BLaER1 treated with 17β-estradiol and CSF1 and Interleukin-3, amounts not matched to agents 10 nM and 100 nM (cell line): Measurements from ENCODE around the gene MPC2.
"Not testable (repeated sequence)": the region's sequence is repeated elsewhere in the genome, so short reads cannot be mapped to it uniquely, and the experiment has no call there.

ENCODE experiments used
- H3K27ac ChIP-seq, 11 experiments: shearing (Covaris generic); formaldehyde crosslinking; 2 replicates each; pipeline ENCODE4 v1.8.1; 2022
- H3K27me3 ChIP-seq, 11 experiments: shearing (Covaris generic); formaldehyde crosslinking; 2 replicates each; pipeline ENCODE4 v1.8.1; 2022
- H3K36me3 ChIP-seq, 11 experiments: shearing (Covaris generic); formaldehyde crosslinking; 2 replicates each; pipeline ENCODE4 v1.8.1; 2022
- H3K4me1 ChIP-seq, 10 experiments: shearing (Covaris generic); formaldehyde crosslinking; 2 replicates each; pipeline ENCODE4 v1.8.1; 2022
- H3K4me2 ChIP-seq, 11 experiments: shearing (Covaris generic); formaldehyde crosslinking; 2 replicates each; pipeline ENCODE4 v1.8.1; 2022
- H3K4me3 ChIP-seq, 10 experiments: shearing (Covaris generic); formaldehyde crosslinking; 2 replicates each; pipeline ENCODE4 v1.8.1; 2022
- H3K9ac ChIP-seq, 11 experiments: shearing (Covaris generic); formaldehyde crosslinking; 2 replicates each; pipeline ENCODE4 v1.8.1; 2022
- H3K9me3 ChIP-seq, 11 experiments: shearing (Covaris generic); formaldehyde crosslinking; replicated peaks in 1 of 11; 2 replicates each; pipeline ENCODE4 v1.8.1; 2022
- H4K20me1 ChIP-seq, 11 experiments: shearing (Covaris generic); formaldehyde crosslinking; 2 replicates each; pipeline ENCODE4 v1.8.1; 2022
- Cebpa-rat ChIP-seq, 11 experiments: shearing (Covaris generic); IDR thresholded peaks; 2 replicates each; pipeline ENCODE4 v1.8.1; 2022

Gene MPC2

DNA sequence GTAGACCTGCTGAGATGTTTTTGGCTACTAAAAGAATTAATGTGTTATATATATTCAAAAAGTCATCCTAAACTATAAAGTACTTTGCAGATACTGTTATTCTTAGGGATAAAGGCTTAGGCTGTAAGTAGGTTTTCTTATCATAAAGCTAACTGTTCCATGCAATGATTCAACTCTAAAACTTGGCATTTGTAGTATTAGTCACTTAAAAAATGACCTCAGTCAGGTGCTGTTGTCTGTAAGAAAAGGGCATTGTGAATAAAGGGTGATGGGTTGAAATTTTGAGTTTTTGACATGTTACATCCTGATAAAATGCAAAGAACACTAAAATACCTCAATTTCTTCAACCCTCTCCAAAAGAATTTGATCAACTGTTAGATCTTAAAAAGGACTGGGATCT, 55.8 kb downstream of the MPC2 start:
- Histone ChIP-seq H4K20me1 (no peaks in the 10 kb centered on the region), H3K9me3 (peaks cover 0 to 13% (median 6%) of the 10 kb centered on the region in 11 experiments; a peak in 11 of 22 replicates), H3K4me3 (no peak overlapping the region), H3K9ac (no peak overlapping the region), H3K27me3 (no peaks in the 10 kb centered on the region), H3K27ac (no peak overlapping the region), H3K4me1 (no peaks in the 10 kb centered on the region), H3K36me3 (no peaks in the 10 kb centered on the region), H3K4me2 (no peak overlapping the region)
- TF ChIP-seq Cebpa-rat (IDR thresholded peaks at IDR 0.05) = no peak

DNA sequence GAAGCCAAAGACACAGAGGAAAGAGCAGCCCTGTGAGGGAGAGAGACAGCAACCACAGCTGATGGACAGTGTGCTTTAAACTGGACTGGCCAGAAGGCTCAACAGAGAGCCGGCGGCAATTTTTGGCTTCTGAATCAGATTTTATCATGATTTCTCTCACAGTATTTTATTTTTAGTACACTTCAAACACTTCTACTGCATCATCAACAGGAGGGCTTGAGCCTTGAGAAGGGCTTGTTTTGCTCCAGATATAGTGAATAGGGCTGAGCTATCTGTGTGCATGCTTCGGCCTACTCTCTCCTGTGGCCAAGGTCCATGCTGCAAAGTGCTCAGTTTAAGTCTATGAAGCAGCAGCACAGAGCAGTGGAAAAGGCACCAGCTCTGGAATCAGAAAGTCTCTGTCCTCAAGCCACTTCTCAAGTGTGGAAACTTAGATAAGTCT, 56.3 kb downstream of the MPC2 start:
- no peaks in the 10 kb centered on the region for H4K20me1 ChIP-seq
- no peak overlapping the region for H3K4me3 ChIP-seq
- no peaks in the 10 kb centered on the region for H3K4me1 ChIP-seq
- TF ChIP-seq Cebpa-rat (IDR thresholded peaks at IDR 0.05) = no peak
- H3K4me2 ChIP-seq = no peak overlapping the region
- H3K9ac ChIP-seq = no peak overlapping the region
- H3K9me3 ChIP-seq = peaks cover 0 to 8% (median 3%) of the 10 kb centered on the region in 11 experiments; a peak in 7 of 22 replicates
- H3K27ac ChIP-seq = no peak overlapping the region
- no peaks in the 10 kb centered on the region for H3K27me3 ChIP-seq
- H3K36me3 ChIP-seq = no peaks in the 10 kb centered on the region

DNA sequence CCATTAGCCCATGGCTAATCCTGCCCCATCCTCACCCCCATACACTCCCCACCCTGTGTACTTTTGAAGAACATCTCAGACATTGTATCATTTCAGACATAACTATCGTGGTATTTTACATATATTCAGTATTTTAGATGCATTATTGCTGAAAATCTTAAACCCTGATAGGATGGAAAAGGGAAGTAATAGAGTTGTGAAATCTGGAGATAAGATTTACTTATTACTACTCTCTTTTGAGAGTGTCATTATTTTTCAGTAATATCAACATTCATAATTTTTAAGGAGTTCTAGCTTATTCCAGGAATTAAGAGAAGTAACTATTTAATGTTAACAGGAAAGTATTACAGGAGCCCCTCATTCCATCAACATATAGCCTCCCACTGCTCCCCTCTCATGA, 57.4 kb downstream of the MPC2 start:
- no peaks in the 10 kb centered on the region for H3K9me3 ChIP-seq
- no peak overlapping the region for H3K27ac ChIP-seq

DNA sequence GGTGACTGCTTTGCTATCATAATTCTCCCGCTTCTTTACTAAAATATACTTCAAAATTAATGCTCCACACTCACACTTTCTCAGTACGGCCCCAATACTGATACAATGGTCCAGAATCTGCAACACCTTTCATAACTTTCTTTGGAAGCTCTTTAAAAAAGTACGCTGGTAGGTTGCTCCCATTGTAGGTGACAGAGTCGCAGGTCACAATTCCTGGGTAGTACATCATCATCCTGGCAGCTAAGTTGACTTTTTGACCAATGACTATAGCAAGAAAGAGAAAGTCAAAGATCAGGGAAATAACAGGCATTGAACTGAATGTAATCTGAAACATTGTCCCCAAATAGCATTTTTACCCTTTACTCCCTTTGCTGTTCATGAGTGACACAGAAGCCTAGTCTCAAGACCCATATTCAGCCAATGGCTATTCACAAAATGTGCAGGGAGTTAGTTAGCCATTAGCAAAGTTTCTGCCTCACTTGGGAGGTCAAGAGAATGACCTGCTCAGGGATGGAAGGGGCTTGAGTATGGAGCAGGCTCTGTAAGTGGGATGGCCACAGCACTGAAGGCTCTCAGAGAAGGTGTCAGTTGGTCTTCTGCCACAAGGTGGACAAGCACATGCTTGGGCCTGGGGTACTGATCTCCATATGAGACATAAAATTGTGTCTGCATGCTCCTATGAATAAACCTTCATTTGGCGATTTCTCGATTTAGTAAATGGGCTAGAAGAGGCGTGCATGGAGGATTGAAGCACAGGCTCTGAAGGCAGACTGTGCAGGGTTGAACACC, 58.3 kb downstream of the MPC2 start:
- H3K4me3 ChIP-seq = no peak overlapping the region
- H3K9me3 ChIP-seq = no peaks in the 10 kb centered on the region
- H3K27me3 ChIP-seq = no peaks in the 10 kb centered on the region
- no peak for TF ChIP-seq Cebpa-rat (IDR thresholded peaks at IDR 0.05)
- no peaks in the 10 kb centered on the region for H3K36me3 ChIP-seq
- H3K4me2 ChIP-seq = no peak overlapping the region
- H3K4me1 ChIP-seq = no peaks in the 10 kb centered on the region
- H4K20me1 ChIP-seq = no peaks in the 10 kb centered on the region
- H3K27ac ChIP-seq = no peak overlapping the region
- no peak overlapping the region for H3K9ac ChIP-seq

More for the DNA sequence above, 57.4 kb downstream of the MPC2 start:
- Histone ChIP-seq H3K4me2 (no peak overlapping the region), H3K4me1 (no peaks in the 10 kb centered on the region), H3K9ac (no peak overlapping the region), H3K36me3 (no peaks in the 10 kb centered on the region), H3K27me3 (no peaks in the 10 kb centered on the region), H3K4me3 (no peak overlapping the region), H4K20me1 (no peaks in the 10 kb centered on the region)
- TF ChIP-seq Cebpa-rat (IDR thresholded peaks at IDR 0.05) = no peak

GRCh38 chr1:167876597-167877175, 60.2 kb downstream of the MPC2 start:
- Histone ChIP-seq H4K20me1 (no peaks in the 10 kb centered on the region), H3K9ac (no peak overlapping the region), H3K4me2 (no peak overlapping the region), H3K27me3 (no peaks in the 10 kb centered on the region), H3K4me1 (no peaks in the 10 kb centered on the region), H3K36me3 (no peaks in the 10 kb centered on the region), H3K27ac (no peak overlapping the region), H3K4me3 (no peak overlapping the region), H3K9me3 (no peaks in the 10 kb centered on the region)
- no peak for TF ChIP-seq Cebpa-rat (IDR thresholded peaks at IDR 0.05)

DNA sequence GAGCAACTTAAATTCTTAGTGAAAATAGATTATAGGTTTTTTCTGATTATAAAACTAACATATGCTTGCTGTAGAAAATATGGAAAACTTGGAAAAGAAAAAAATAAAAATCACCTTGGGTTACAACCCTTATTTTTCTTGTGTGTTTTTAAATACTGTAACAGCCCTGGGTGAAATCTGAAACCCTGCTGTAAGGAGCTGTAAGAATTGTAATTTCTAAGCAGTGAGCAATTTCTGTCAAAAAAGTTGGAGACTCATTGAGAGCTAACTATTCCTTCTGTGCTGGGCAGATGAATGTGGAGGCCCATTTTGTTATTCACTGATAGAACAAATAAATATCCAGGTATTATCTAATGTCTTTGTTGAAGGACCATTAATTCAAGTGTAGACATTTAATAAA, 65.5 kb downstream of the MPC2 start:
- Histone ChIP-seq H3K36me3 (no peaks in the 10 kb centered on the region), H3K9ac (no peak overlapping the region), H3K4me3 (no peak overlapping the region), H3K4me2 (no peak overlapping the region), H3K27ac (no peak overlapping the region), H3K27me3 (no peaks in the 10 kb centered on the region), H4K20me1 (no peaks in the 10 kb centered on the region), H3K4me1 (no peaks in the 10 kb centered on the region), H3K9me3 (no peaks in the 10 kb centered on the region)
- TF ChIP-seq Cebpa-rat (IDR thresholded peaks at IDR 0.05) = no peak

GRCh38 chr1:167869157-167870001, 67.5 kb downstream of the MPC2 start:
- H3K36me3 ChIP-seq, H3K4me1 ChIP-seq, H3K9me3 ChIP-seq, H3K27me3 ChIP-seq, H3K4me3 ChIP-seq, H4K20me1 ChIP-seq, H3K27ac ChIP-seq, H3K9ac ChIP-seq, H3K4me2 ChIP-seq: not testable (repeated sequence)

DNA sequence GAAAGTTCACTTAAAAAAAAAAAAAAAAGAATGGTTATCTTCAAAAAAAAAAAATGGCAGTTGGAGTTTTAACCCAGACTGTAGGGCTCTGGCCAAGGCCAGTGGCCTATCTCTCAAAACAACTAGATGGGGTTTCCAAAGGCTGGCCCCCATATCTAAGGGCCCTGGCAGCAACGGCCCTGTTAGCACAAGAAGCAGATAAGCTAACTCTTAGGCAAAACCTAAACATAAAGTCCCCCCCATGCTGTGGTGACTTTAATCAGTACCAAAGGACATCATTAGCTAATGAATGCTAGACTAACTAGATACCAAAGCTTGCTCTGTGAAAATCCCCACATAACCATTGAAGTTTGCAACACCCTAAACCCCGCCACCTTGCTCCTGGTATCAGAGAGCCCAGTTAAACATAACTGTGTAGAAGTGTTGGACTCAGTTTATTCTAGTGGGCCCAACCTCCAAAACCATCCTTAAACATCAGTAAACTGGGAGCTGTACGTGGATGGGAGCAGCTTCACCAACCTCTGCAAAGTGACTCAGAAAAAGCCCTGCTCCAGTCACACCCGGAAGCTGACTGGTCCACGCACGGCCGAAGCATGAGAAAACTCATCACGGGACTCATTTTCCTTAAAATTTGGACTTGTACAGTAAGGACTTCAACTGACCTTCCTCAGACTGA, 70.0 kb downstream of the MPC2 start:
- H3K4me2 ChIP-seq = not testable (repeated sequence)

More for the DNA sequence above, 70.0 kb downstream of the MPC2 start:
- H3K27me3 ChIP-seq, H3K9ac ChIP-seq, H4K20me1 ChIP-seq, H3K4me3 ChIP-seq, H3K27ac ChIP-seq, H3K36me3 ChIP-seq, H3K4me1 ChIP-seq, H3K9me3 ChIP-seq: not testable (repeated sequence)
